Lower leg skin (tissue), 4 donors: ENCODE results near the gene MPP1. TPM values are rescaled to one million over a fixed set of nuclear protein-coding genes. Genes with fewer than 3 reads are reported as not detected.

Experiments used
- DNase-seq, 2 donors: peaks; one replicate each; pipeline ENCODE4 v3.0.0-alpha.2; 2019; ENCODE audit warnings: low spot score in 2 of 2
- H3K4me3 ChIP-seq: fragments of 200-600 bp; sonication (generic); 2 replicates; pipeline ENCODE4 v1.5.1; 2017; ENCODE audit warnings: mild to moderate bottlenecking, low read depth; ENCODE audit not compliant: poor library complexity, severe bottlenecking
- POLR2A ChIP-seq, 2 donors: fragments of 450-650 bp; IDR thresholded peaks; one replicate each; pipeline ENCODE4 v1.6.1; 2016 to 2017; ENCODE audit warnings: antibody characterized with exemption in 2 of 2, mild to moderate bottlenecking in 1 of 2, moderate library complexity in 1 of 2
- WGBS, 2 donors: methylation state at CpG; one replicate each; pipeline ENCODE4 v1.1.5; 2018; 5-methylcytosine and 5-hydroxymethylcytosine counted together
- intact Hi-C: fragments of 100-400 bp; cut with DNase I; formaldehyde crosslinking; loops from one replicate; pipeline ENCODE4 v1.15.0; 2023; ENCODE audit warnings: low total_unique reads
- total RNA-seq, 4 donors: library from RNA; depleted of rRNA; stranded (reverse); fragments of >200 nt; gene quantifications; one replicate each; pipeline ENCODE4 v1.1.0, GENCODE V29; 2016
- TF ChIP-seq, protein P1 (sequence below), 3 donors: fragments of 450-650 bp; IDR thresholded peaks; one replicate each; pipeline ENCODE4 v1.5.1; 2016; ENCODE audit warnings: antibody characterized with exemption in 3 of 3, mild to moderate bottlenecking in 3 of 3, moderate library complexity in 2 of 3

Gene MPP1
- total RNA-seq, 4 donors from 2014 or later: 8.7 to 14.5 (median 10.5) TPM

DNA sequence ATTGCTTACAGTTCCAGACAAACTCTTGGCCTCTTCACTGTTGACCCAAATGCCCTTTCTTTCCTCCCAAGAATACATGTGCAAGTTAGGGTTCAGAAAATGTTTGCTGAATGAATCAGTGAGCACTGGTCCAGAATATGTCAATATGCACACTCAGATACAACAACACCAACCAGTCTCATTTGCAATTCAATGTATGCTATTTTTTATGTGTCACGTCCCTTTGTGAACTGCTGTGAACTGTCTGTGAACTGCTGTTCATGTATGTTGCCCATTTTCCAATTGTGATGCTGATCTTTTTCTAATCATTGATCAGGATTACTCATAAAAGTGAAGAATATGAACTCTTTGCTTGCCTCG is 72.2 kb downstream of the MPP1 start:
- no peak overlapping the region for H3K4me3 ChIP-seq
- intact Hi-C loops: no loop called here
- TF ChIP-seq, protein P1, sequence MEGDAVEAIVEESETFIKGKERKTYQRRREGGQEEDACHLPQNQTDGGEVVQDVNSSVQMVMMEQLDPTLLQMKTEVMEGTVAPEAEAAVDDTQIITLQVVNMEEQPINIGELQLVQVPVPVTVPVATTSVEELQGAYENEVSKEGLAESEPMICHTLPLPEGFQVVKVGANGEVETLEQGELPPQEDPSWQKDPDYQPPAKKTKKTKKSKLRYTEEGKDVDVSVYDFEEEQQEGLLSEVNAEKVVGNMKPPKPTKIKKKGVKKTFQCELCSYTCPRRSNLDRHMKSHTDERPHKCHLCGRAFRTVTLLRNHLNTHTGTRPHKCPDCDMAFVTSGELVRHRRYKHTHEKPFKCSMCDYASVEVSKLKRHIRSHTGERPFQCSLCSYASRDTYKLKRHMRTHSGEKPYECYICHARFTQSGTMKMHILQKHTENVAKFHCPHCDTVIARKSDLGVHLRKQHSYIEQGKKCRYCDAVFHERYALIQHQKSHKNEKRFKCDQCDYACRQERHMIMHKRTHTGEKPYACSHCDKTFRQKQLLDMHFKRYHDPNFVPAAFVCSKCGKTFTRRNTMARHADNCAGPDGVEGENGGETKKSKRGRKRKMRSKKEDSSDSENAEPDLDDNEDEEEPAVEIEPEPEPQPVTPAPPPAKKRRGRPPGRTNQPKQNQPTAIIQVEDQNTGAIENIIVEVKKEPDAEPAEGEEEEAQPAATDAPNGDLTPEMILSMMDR (IDR thresholded peaks at IDR 0.05): no peak
- TF ChIP-seq POLR2A (IDR thresholded peaks at IDR 0.05): no peak
- WGBS, 2 donors: 61 to 68% methylated on average over 2 of the region's 2 CpGs
- DNase-seq: no peak

DNA sequence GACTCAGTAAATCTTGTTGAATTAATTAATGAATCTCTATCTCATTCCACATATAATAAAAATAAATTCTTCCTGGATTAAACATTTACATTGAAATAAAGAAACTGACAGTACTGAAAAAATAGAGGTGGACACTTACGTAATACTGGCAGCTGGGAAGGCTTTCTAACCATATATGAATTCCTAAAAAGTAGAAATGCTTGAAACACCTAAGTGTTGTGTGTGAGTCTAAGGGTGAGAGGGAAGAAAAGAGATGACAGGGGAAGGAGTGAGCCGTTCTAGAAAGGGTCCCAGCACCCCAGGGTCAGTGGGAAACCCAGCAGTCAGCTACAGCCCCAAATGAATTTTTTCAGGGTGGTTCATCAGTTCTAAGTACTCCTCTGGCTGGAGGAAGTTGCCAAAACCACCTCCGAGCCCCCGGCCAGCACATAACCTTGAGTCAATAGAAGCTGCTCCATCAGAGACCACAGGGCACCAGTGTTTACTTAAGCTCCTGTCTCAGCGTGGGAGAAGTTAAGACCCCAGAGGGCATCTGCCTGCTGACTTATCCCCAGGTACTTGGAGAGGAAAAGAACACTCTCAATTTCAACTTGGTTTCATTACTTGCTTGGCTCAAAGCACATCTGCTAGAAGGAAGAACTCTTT is 72.7 kb downstream of the MPP1 start:
- WGBS, 2 donors: 67 to 72% methylated on average over 4 to 5 of the region's 5 CpGs

DNA sequence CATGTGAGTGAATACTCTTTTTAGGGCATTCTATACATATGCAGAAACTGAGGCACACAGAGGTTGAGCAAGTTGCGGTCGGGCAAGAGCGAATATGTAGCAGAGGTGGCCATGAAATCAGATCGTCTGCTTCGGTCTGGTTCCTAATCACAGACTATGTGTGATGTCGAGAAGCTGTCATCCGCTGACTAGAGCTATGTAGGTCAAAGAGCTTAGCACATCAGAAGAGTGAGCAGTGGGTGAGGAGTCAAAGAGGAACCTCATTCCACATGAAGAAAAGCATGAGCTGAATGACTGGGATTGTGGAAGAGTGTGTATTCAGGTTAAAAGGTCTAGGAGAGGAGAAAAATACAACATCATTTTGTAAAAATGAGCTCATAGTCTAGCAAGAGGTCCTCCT is 73.4 kb downstream of the MPP1 start:
- 78 to 90% methylated on average over 7 of the region's 7 CpGs for WGBS, 2 donors
- no peak for TF ChIP-seq POLR2A (IDR thresholded peaks at IDR 0.05)
- TF ChIP-seq, protein P1 (IDR thresholded peaks at IDR 0.05): no peak
- no peak for DNase-seq
- intact Hi-C loops: no loop called here
- no peak overlapping the region for H3K4me3 ChIP-seq

More for the DNA sequence above, 72.7 kb downstream of the MPP1 start:
- TF ChIP-seq POLR2A (IDR thresholded peaks at IDR 0.05): no peak
- DNase-seq: no peak
- intact Hi-C loops: no loop called here
- H3K4me3 ChIP-seq: no peak overlapping the region

DNA sequence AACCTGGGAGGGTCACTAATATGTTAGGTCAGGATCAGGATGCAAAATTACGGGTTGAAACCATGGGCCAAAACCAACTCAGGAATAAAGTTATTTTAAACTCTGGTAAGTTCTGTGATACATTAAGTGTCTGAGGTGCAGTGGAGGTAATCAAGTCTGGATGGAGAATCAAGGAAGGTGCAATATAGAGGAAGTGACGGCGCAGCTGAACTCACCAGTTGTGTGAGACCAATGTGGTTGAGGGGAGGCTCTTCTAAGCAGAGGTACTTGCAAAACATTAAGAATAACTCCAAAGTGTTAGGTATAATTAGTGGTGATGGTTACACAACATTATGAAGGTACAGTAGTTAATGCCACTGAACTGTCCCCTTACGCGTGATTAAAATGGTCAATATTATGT is 74.1 kb downstream of the MPP1 start:
- DNase-seq: no peak
- 83 to 89% methylated on average over 5 of the region's 5 CpGs for WGBS, 2 donors
- TF ChIP-seq, protein P1 (IDR thresholded peaks at IDR 0.05): no peak
- TF ChIP-seq POLR2A (IDR thresholded peaks at IDR 0.05): no peak
- intact Hi-C loops: no loop called here
- H3K4me3 ChIP-seq: no peak overlapping the region

DNA sequence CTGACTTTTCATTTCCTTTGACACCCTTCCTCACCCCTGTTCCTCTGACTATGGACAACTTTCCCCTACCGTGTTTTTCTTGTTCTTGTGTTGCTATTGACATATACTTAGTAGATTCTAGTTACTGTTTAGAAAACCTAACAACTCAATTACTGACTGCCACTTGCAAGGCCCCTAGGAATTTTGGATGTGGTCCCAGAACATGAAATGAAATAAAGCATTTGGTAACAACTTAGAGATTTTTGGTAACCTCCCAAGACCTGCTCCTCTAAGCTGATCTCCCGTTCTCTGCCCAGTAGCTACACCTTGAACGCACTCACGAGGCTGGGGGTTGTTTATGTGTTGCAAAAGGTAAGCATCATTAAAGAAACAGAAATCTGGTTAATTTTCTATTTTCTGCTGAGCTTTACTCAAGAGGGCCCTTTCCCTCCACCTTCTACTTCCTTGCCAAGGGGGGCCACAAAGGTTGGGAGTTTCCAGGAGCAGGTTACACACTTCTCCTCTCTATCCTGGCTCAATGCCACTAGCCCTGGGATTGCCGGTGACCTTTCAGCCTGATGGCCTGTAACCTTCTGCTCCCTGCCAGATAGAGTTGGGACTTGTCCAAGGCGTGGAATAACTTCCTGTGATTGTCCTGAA is 74.9 kb downstream of the MPP1 start:
- intact Hi-C loops: no loop called here
- DNase-seq: no peak
- no peak overlapping the region for H3K4me3 ChIP-seq
- no peak for TF ChIP-seq POLR2A (IDR thresholded peaks at IDR 0.05)
- TF ChIP-seq, protein P1 (IDR thresholded peaks at IDR 0.05): no peak
- WGBS, 2 donors: 25 to 37% methylated on average over 6 of the region's 6 CpGs

DNA sequence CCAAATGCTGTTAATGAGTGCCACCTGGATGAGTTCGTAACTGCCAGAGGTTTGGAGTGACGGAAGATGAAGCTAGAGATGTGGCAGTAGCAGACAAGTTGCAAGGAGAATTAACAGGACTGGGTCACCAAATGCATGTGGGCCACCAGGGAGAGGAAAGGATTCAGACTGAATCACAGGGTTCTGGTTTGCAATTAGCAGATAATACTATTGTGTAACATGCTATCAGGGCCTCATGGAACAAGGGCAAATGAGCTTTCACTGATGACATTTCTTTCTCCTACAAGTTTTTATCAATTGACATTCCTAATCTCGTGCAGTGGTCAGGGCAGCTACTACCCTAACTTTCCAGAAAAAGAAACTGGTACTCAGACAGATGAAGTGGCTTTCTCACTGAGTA is 75.8 kb downstream of the MPP1 start:
- TF ChIP-seq, protein P1 (IDR thresholded peaks at IDR 0.05): no peak
- TF ChIP-seq POLR2A (IDR thresholded peaks at IDR 0.05): no peak
- H3K4me3 ChIP-seq: no peak overlapping the region
- 59 to 66% methylated on average over 3 of the region's 3 CpGs for WGBS, 2 donors
- no peak for DNase-seq
- intact Hi-C loops: no loop called here

Other genes with a start within 250 kb of the MPP1 start
- not detected for gene CTAG1A, start 220.4 kb downstream of the MPP1 start, total RNA-seq
- gene CTAG1B, start 186.2 kb downstream of the MPP1 start, total RNA-seq: not detected
- not detected for gene CTAG2, start 151.9 kb downstream of the MPP1 start, total RNA-seq
- 1 to 10 TPM in 3 of 4 donors, under 1 TPM in 1; 0.30 to 1.8 (median 1.4) TPM for gene GAB3, start 54.4 kb downstream of the MPP1 start, total RNA-seq
- gene DKC1, start 42.6 kb downstream of the MPP1 start, total RNA-seq: 10 to 100 TPM; 25.8 to 33.9 (median 29.3) TPM
- gene SMIM9, start 29.2 kb upstream of the MPP1 start, total RNA-seq: not detected
- 1 to 10 TPM; 3.8 to 9.4 (median 5.9) TPM for gene F8A1, start 80.9 kb upstream of the MPP1 start, total RNA-seq
- gene F8, start 217.2 kb upstream of the MPP1 start, total RNA-seq: 1 to 10 TPM; 2.0 to 7.3 (median 7.0) TPM
- gene FUNDC2, start 221.4 kb upstream of the MPP1 start, total RNA-seq: 10 to 100 TPM; 21.1 to 35.8 (median 27.3) TPM